ENCODE data around the gene CENPO. TPM values are rescaled to one million over a fixed set of nuclear protein-coding genes. Genes with fewer than 3 reads are reported as not detected.

Gene CENPO
- total RNA-seq, 1 donor from 2014 or later, result 69.3 TPM

GRCh38 chr2:24857746-24858145 lies 64.5 kb downstream of the CENPO start:
- peaks cover 18% of the 10 kb centered on the region for H3K4me1 Mint-ChIP-seq
- no peak for DNase-seq (ENCODE audit: low read depth, low spot score)
- H3K9me3 Mint-ChIP-seq, result no peaks in the 10 kb centered on the region
- no peaks in the 10 kb centered on the region for H3K27me3 Mint-ChIP-seq (ENCODE audit: low read depth)
- TF ChIP-seq CTCF (conservative IDR thresholded peaks at IDR 0.05), result no peak
- H3K4me3 Mint-ChIP-seq, result no peak overlapping the region
- H3K36me3 Mint-ChIP-seq (ENCODE audit: low read depth), result peaks cover 4% of the 10 kb centered on the region
- H3K27ac Mint-ChIP-seq (ENCODE audit: unreplicated experiment), result no peak overlapping the region

- Mint-ChIP-seq H3K4me3 (no peak overlapping the region), H3K36me3 (ENCODE audit: low read depth) (peaks cover 4% of the 10 kb centered on the region), H3K27ac (ENCODE audit: unreplicated experiment) (no peak overlapping the region), H3K27me3 (ENCODE audit: low read depth) (no peaks in the 10 kb centered on the region), H3K9me3 (no peaks in the 10 kb centered on the region), H3K4me1 (peaks cover 18% of the 10 kb centered on the region)
- no peak for TF ChIP-seq CTCF (conservative IDR thresholded peaks at IDR 0.05)
- DNase-seq (ENCODE audit: low read depth, low spot score), result no peak
Observed at GRCh38 chr2:24858996-24859395, 65.8 kb downstream of the CENPO start.

GRCh38 chr2:24859968-24860600 lies 66.9 kb downstream of the CENPO start:
- no peak for TF ChIP-seq CTCF (conservative IDR thresholded peaks at IDR 0.05)
- Mint-ChIP-seq H3K4me3 (no peak overlapping the region), H3K27ac (ENCODE audit: unreplicated experiment) (no peak overlapping the region), H3K27me3 (ENCODE audit: low read depth) (no peaks in the 10 kb centered on the region), H3K9me3 (no peaks in the 10 kb centered on the region), H3K36me3 (ENCODE audit: low read depth) (peaks cover 4% of the 10 kb centered on the region), H3K4me1 (peaks cover 14% of the 10 kb centered on the region)
- no peak for DNase-seq (ENCODE audit: low read depth, low spot score)

GRCh38 chr2:24860631-24861030 lies 67.4 kb downstream of the CENPO start:
- H3K4me1 Mint-ChIP-seq, result peaks cover 11% of the 10 kb centered on the region
- no peak overlapping the region for H3K4me3 Mint-ChIP-seq
- H3K9me3 Mint-ChIP-seq, result no peaks in the 10 kb centered on the region
- no peak for TF ChIP-seq CTCF (conservative IDR thresholded peaks at IDR 0.05)
- no peak for DNase-seq (ENCODE audit: low read depth, low spot score)
- H3K27ac Mint-ChIP-seq (ENCODE audit: unreplicated experiment), result no peak overlapping the region
- H3K36me3 Mint-ChIP-seq (ENCODE audit: low read depth), result peaks cover 4% of the 10 kb centered on the region
- H3K27me3 Mint-ChIP-seq (ENCODE audit: low read depth), result no peaks in the 10 kb centered on the region

- H3K36me3 Mint-ChIP-seq (ENCODE audit: low read depth), result no peaks in the 10 kb centered on the region
- no peak overlapping the region for H3K4me3 Mint-ChIP-seq
- TF ChIP-seq CTCF (conservative IDR thresholded peaks at IDR 0.05), result no peak
- peaks cover 2% of the 10 kb centered on the region for H3K4me1 Mint-ChIP-seq
- H3K27me3 Mint-ChIP-seq (ENCODE audit: low read depth), result no peaks in the 10 kb centered on the region
- no peaks in the 10 kb centered on the region for H3K9me3 Mint-ChIP-seq
- DNase-seq (ENCODE audit: low read depth, low spot score), result no peak
- no peak overlapping the region for H3K27ac Mint-ChIP-seq (ENCODE audit: unreplicated experiment)
Observed at GRCh38 chr2:24861500-24861899, 68.3 kb downstream of the CENPO start.

Measured in neural crest cell (in vitro differentiated cells).